OCI-M1 (cell line): ENCODE measurements around the gene TCF7L1.

Source experiments
- DNase-seq: peaks from one replicate; lab custom pipeline; 2025; lab: John Stamatoyannopoulos, UW

TCF7L1 gene

DNA sequence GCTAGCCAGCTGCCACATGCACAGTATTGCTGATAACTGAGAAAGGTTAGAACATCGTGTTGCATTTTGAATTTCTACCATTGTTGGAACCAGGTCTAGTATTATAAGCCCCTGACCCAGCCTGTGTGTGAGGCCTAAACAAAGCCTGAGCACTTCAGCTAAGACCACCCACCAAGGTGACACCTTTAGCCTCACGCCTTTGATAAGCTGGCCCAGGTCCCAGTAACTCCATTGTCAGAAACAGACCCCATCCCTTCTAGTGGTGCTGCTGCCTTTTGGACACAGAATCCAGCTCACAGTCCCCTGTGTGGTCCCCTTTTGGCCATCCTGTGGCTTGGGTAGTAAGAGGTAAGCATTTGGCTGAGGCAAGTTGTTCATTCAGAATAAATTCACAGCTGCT is 223.0 kb downstream of the TCF7L1 start:
- no peak for DNase-seq

DNA sequence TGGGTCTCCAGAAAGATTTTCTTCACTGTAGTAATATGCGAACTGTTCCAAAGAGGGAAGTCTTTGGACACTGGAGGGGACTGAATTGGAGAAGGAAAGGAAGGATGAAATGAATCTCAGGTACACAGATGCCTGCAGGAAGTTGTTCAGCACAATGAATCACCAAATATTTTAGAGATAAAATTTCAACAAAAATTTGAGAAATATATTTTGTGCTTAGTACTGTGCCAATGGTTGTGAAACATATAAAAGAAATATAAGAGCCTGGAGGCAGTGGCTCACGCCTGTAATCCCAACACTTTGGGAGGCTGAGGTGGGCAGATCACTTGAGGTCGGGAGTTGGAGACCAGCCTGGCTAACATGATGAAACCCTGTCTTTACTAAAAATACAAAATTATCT is 224.5 kb downstream of the TCF7L1 start:
- no peak for DNase-seq
